ENCODE measurements around the gene TXNRD1.

Gene TXNRD1

DNA sequence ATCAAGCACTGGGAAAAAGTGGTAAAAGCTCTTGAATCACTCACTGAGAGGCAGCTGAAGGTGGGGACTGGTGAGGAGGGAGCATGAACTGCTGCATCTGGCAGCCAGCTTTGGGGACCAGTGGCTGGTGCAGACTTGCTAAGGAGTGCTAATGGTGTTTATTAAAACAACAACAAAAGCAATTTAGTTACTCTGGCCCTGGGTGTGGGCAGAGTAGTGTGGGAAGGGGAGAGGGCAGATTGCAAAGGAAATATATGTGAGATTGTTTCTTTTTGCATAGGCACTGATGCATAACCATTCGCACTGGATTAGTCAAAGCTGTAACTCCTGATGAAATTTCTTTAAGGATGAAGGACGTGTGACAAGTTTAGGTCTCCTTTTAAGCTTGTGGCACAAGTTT lies 8.1 kb downstream of the TXNRD1 start:
- no peak for DNase-seq (ENCODE audit: low read depth in 1 of 2, low spot score in 1 of 2)
- no peak for TF ChIP-seq SPI1 (IDR thresholded peaks at IDR 0.05; ENCODE audit: borderline replicate concordance, low read depth)
- TF ChIP-seq, protein P1, sequence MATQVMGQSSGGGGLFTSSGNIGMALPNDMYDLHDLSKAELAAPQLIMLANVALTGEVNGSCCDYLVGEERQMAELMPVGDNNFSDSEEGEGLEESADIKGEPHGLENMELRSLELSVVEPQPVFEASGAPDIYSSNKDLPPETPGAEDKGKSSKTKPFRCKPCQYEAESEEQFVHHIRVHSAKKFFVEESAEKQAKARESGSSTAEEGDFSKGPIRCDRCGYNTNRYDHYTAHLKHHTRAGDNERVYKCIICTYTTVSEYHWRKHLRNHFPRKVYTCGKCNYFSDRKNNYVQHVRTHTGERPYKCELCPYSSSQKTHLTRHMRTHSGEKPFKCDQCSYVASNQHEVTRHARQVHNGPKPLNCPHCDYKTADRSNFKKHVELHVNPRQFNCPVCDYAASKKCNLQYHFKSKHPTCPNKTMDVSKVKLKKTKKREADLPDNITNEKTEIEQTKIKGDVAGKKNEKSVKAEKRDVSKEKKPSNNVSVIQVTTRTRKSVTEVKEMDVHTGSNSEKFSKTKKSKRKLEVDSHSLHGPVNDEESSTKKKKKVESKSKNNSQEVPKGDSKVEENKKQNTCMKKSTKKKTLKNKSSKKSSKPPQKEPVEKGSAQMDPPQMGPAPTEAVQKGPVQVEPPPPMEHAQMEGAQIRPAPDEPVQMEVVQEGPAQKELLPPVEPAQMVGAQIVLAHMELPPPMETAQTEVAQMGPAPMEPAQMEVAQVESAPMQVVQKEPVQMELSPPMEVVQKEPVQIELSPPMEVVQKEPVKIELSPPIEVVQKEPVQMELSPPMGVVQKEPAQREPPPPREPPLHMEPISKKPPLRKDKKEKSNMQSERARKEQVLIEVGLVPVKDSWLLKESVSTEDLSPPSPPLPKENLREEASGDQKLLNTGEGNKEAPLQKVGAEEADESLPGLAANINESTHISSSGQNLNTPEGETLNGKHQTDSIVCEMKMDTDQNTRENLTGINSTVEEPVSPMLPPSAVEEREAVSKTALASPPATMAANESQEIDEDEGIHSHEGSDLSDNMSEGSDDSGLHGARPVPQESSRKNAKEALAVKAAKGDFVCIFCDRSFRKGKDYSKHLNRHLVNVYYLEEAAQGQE (IDR thresholded peaks at IDR 0.05; ENCODE audit: insufficient replicate concordance, low read depth): no peak
- TF ChIP-seq, protein P2, sequence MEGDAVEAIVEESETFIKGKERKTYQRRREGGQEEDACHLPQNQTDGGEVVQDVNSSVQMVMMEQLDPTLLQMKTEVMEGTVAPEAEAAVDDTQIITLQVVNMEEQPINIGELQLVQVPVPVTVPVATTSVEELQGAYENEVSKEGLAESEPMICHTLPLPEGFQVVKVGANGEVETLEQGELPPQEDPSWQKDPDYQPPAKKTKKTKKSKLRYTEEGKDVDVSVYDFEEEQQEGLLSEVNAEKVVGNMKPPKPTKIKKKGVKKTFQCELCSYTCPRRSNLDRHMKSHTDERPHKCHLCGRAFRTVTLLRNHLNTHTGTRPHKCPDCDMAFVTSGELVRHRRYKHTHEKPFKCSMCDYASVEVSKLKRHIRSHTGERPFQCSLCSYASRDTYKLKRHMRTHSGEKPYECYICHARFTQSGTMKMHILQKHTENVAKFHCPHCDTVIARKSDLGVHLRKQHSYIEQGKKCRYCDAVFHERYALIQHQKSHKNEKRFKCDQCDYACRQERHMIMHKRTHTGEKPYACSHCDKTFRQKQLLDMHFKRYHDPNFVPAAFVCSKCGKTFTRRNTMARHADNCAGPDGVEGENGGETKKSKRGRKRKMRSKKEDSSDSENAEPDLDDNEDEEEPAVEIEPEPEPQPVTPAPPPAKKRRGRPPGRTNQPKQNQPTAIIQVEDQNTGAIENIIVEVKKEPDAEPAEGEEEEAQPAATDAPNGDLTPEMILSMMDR (IDR thresholded peaks at IDR 0.05; ENCODE audit: insufficient read depth, low read length): no peak
- no peak for TF ChIP-seq GABPA (IDR thresholded peaks at IDR 0.05; ENCODE audit: low read depth)
- no peaks in the 10 kb centered on the region for H3K27me3 ChIP-seq (ENCODE audit: insufficient read depth, poor library complexity, severe bottlenecking)
- no peak overlapping the region for H3K27ac ChIP-seq (replicated peaks)
- H3K4me3 ChIP-seq (replicated peaks; ENCODE audit: insufficient read depth, low read length): no peak overlapping the region

DNA sequence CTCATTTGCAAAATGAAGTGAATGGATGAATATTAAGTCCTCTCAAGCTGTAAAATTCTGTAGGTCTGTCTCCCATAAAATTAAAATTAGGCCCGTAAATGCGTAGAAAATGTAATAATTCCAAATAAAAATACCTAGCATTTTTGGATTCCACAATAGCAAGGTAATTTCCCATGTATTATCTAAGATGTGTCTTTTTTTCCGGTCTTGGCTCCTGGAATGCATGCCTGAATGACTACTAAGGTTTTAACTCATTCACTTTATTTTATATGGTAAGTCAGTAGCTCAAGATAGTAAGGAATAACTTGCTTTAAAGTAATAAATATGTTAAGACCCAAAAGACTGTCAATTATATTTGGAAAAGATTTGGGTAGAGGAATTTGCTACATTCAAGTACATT lies 11.1 kb downstream of the TXNRD1 start:
- Histone ChIP-seq H3K27me3 (ENCODE audit: insufficient read depth, poor library complexity, severe bottlenecking) (no peaks in the 10 kb centered on the region), H3K4me3 (replicated peaks; ENCODE audit: insufficient read depth, low read length) (no peak overlapping the region), H3K27ac (replicated peaks) (no peak overlapping the region)
- no peak for DNase-seq (ENCODE audit: low read depth in 1 of 2, low spot score in 1 of 2)
- TF ChIP-seq GABPA (IDR thresholded peaks at IDR 0.05; ENCODE audit: low read depth) (no peak), SPI1 (IDR thresholded peaks at IDR 0.05; ENCODE audit: borderline replicate concordance, low read depth) (no peak), POLR2AphosphoS5 (IDR thresholded peaks at IDR 0.05; ENCODE audit: low read depth) (no peak)
- TF ChIP-seq, protein P1 (IDR thresholded peaks at IDR 0.05; ENCODE audit: insufficient replicate concordance, low read depth): no peak
- TF ChIP-seq, protein P2 (IDR thresholded peaks at IDR 0.05; ENCODE audit: insufficient read depth, low read length): no peak

DNA sequence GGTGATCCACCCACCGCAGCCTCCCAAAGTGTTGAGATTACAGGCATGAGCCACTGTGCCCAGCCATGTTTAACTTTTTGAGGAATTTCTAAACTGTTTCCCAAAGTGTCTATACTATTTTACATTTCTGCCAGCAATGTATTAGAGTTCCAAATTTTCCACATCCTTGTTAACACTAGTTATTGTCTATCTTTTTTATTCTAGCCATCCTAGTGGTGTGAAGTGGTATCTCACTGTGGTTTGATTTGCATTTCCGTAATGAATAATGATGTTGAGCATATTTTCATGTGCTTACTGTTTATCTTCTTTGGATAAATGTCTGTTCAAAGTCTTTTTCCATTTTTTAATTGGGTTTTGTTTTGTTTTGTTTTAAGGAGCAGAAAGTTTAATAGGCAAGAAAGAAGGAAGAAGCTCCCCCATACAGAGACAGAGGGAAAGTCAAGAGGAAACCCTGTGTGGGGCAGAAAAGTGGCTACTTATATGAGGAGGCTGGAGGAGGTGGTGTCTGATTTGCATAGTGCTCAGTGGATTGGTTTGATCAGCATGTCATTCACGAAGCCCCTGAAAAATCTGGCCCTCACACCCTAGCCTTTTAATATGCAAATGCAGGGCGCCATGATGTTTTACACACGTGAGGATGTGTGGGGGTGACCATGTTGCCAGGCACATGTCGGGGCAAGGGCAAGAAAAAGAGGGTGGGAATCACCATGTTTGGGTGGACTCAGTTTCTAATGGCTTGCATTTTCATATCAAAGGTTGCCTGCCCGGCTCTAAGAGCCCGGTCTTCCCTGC lies 14.9 kb downstream of the TXNRD1 start:
- no peak for DNase-seq (ENCODE audit: low read depth in 1 of 2, low spot score in 1 of 2)
- no peak overlapping the region for H3K27ac ChIP-seq (replicated peaks)
- H3K27me3 ChIP-seq (ENCODE audit: insufficient read depth, poor library complexity, severe bottlenecking): no peaks in the 10 kb centered on the region
- no peak overlapping the region for H3K4me3 ChIP-seq (replicated peaks; ENCODE audit: insufficient read depth, low read length)
- TF ChIP-seq, protein P1 (IDR thresholded peaks at IDR 0.05; ENCODE audit: insufficient replicate concordance, low read depth): no peak
- TF ChIP-seq SPI1 (IDR thresholded peaks at IDR 0.05; ENCODE audit: borderline replicate concordance, low read depth) (no peak), GABPA (IDR thresholded peaks at IDR 0.05; ENCODE audit: low read depth) (no peak), POLR2AphosphoS5 (IDR thresholded peaks at IDR 0.05; ENCODE audit: low read depth) (no peak)
- TF ChIP-seq, protein P2 (IDR thresholded peaks at IDR 0.05; ENCODE audit: insufficient read depth, low read length): no peak

Measured in HL-60 (cell line).